ENCODE data around the gene SERP2.
A peak's percentile ranks its signal among the peaks of the same experiment; 100 is the strongest.
"Not testable (repeated sequence)": the region's sequence is repeated elsewhere in the genome, so short reads cannot be mapped to it uniquely, and the experiment has no call there.

SERP2 gene

DNA sequence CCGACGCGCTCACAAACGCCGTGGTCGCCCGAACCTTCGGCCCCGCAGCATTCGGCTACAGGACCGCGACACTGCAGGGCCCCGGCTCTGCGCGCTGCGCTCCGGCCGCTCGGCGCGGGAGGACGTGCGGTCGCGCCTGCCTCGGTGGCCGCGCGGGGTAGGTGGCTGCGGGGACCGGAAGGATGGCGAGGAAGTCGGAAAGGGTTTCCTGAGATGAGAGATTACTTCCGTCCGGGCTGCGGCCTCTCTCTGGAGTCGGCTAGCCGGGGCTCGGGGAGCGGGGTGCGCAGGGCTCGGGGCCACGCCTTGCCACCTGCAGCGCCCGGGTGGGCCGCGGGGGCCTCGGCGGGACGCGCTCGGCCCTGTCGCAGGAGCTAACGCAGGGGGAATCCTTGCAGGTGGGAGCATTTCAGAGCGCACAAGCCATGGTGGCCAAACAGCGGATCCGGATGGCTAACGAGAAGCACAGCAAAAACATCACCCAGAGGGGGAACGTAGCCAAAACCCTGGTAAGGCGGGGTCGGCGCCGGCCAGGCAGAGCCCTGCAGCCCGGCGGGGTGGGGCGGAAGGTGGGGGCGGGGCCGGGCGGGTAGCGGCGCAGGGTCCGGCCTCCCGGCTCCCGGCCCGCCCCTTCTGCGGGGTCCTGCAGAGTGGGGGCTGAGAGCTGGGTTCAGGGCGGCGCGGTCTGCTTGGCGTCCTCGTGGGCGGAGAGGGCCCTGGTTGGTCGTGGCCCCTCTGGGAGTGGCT, at the start of gene SERP2:
Gene SERP2 (plus strand): TSS at position 224 of the 747 bp plus-strand sequence. CDS start 202 bp downstream, at position 426.
- no peak for DNase-seq

DNA sequence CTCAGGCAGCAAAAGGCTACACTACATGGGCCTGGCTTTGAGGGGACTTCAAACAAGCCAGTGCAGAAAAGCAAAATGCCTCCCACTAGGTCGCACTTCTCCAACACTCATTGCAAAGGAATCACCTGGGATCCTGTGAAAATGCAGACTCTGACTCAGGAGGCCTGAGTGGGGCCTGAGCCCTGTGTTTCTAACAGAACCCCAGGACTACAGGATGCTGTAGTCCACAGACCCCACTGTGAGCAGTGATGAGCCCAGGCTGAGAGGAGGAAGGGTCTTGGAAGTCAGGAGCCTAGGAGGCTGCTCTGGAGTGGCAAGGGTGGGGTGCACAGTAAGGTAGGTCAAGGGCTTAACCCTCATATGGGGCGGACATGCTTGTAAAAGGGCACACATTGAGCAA, 46.7 kb upstream of the SERP2 start:
- no peak for DNase-seq

DNA sequence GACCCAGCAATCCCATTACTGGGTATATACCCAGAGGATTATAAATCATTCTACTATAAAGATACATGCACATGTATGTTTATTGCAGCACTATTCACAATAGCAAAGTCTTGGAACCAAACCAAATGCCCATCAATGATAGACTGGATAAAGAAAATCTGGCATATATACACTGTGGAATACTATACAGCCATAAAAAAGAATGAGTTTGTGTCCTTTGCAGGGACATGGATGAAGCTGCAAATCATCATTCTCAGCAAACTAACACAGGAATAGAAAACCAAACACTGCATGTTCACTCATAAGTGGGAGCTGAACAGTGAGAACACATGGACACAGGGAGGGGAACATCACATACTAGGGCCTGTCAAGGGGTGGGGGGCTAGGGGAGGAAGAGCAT, 44.6 kb upstream of the SERP2 start:
- not testable (repeated sequence) for DNase-seq

DNA sequence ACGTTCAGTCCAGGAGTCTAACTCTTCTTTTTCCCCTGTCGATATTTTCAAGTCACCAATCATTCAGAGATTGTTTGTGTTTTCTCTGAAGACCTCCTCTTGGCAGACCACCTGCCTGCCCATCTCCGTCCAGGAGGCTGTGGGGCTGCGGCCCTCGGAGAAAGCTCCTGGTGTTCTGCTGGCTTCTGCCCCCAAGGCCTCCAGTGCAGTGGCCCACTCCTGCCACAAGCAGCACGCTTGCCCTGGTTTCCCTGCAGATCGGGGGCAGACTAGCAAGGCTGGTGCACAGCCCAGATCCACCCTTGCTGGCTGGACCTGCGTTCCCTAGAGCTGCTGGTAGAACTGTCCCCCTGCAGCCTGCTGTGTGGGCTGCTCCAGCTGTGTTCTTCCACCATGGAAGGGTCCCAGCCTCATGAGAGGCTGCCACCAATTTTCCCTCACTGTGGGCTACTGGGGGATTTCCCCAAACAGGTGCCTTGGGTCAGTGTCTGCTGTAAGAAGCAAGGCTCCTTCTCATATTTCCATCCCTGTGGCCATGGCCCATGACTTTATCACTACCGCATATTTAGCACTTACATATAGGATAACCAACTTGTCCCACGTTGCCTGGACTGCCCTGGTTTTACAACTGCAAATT, 43.6 kb upstream of the SERP2 start:
- no peak for DNase-seq

DNA sequence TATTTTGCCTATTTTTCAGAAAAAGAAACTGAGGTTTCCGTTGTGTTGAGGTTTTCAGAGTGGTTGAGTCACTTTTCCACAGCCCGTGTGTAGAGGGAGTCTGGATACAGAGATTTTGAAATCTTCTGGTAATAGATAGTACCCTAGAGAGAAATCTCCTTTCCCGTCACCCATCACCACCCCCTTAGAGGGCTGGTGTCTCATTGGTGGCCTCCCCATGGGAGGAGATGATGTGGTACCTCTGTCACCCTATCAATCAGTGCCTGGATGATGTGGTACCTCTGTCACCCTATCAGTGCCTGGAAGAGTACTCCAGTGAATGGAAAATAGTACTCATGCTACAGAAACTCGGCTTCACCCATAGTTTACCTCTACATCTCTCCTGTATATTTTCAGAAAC, 42.2 kb upstream of the SERP2 start:
- no peak for DNase-seq

DNA sequence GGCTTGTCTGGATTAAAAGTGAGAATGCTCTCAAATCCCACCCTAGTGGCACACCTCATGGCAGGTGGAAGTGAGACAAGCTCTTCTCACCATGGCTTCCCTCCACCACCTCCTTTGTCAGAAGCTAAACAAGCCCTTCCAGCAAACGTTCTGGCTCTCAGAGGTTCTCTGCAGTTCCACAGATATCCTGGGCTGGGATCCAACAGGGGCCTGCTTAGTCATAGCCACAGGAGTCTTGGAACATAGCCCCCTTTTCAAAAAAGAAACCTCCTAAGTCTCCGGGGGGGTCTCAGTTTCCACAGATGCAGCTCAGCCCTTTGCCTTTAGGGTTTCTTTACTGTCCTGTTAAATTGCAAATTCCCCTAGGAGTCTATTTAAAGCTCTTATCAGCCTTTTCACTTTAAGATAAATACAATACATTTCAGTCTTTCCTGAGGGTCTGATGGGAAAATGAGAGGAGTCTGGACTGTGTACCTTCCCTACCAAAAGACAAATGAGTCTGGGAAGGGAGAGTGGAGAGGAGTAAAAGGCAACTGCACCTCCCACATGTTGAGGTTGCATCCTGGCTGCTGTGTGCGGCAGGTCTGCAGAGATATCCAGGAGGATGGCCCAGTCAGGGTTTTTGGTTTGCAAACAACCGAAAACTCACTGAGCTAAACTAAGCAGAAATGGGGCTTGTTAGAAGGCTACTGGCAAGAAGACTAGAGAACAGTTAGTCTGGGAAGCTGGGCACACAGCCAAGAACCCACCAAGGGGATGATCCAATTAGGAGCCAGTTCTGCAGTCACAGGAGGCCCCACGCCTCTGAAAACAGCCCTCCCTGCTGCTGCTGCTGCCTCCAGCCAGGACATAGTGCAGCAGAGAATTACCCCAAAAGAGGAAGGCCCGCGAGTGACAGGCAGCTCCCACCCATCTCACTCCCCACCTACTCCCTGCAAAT, 41.4 kb upstream of the SERP2 start:
- DNase-seq = peak; percentile 52

DNA sequence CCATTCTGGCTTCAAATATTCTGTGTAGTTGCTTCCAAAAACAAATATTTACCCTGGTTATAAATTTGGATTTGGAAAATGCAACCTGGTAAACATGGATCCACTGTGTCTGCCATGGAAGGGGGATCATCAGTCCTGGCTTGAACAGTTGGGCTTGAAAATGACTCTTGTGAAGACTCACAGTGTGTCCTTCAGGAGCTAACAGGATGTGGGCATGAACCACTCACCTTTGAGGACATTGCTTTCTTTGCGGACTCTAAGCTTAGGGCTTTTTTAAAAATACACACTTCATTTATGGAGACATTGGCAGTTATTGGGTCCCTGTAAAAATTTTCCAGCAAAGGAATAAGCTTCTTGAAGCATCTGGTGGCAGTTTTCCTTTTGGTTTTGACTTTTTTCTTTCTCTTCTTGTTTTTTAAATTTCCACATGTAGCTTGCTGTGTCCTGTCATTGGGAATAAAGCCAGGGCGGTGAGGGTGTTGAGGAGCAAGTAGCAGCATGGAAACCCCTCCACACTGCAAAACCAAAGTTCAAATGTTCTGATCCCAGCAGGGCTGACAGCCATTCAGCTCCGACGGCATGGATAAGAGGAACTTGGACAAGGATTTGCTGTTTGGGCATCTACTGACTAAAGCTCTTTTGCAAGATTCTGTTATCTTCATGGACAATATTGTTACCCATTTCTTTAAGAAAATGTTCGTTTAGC, 39.5 kb upstream of the SERP2 start:
- no peak for DNase-seq

DNA sequence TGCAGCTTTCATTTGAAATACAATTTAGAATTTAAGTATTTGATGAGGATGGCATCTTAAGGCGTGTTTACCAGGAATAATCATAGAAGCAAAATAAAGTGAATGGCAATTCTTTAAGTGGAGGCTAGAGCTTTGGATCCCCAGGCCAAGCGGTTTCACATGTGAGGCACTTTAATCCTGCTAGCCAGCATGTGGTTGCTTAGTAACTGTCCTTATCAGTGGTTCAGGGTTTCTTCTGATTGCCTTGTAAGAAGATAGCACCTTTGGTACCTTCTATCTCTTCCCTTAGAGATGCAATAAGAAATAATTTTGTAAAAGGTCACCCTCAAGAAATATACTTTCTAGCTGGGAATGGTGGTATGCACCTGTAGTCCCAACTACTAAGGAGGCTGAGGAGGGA, 38.9 kb upstream of the SERP2 start:
- no peak for DNase-seq

DNA sequence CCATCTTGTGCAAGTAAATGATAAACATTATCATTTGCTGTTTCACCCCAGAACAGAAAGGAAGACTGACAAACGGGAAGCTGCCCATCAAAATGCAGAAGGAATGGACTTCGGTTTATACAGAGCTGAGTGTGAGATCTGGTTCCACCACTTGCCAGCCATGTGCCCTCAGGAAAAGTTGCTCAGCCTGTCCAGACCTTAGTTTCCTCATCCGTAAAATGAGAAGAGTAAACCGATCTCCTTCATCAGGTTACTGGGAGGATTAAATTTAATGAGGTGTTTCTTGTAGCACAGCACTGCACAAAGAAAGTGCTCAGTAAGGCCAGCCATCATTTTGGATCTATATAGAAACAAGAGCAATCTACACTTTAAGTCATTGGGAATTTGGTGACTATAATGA, 36.7 kb upstream of the SERP2 start:
- no peak for DNase-seq

DNA sequence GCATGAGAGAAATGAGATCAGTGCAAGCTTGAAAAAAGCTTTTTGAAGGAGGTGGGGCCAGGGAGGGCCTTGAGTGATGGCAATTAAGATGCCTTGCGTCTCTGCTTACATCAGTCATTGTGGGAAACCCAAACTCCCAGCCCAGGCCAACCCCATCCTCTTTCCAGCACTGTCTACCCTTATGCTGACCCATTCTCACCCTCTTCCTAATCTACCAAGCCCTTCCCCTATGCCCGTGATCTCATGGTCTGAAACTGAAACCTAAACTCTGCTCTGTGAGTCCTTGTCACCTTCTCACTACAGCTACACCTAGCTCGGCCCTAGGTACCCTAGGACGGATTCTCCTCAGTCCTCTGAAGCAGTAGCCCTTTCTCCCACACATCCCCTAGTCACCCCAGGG, 36.0 kb upstream of the SERP2 start:
- no peak for DNase-seq

DNA sequence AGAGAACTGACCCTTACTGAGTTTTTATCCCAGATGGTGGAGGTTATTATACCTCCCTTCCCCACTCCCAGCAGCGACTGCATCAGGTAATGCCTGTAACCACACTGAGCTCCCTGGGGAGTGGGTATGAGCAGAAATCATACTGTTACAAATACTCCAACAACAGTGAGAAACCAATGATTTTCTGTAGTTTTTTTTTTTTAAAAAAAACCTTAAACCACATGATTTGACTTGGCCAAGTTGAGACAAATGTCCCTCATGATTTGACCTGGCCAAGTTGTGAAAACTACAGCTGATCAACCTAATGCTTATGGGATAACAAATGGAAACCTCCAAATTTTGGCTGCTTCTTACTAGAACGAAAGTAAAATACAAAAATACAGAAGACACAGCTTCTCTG, 33.1 kb upstream of the SERP2 start:
- no peak for DNase-seq

DNA sequence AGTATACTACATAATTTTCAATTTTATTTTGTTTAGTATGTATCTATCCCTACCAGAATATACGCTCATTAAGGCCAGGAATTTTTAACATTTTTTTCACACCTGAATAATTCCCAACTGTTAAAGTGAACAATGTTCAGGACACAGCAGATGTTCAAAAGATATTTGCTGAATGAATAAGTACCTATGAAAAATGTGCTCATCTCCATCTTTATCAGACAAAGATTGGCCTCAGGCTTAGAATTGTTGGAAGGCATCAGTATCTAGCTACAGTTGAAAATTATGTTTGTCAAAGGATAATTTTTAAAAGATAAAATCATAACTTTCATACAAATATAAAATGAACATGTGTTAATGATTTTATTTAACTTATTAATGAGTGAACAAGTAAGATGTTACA, 30.9 kb upstream of the SERP2 start:
- DNase-seq = no peak

DNA sequence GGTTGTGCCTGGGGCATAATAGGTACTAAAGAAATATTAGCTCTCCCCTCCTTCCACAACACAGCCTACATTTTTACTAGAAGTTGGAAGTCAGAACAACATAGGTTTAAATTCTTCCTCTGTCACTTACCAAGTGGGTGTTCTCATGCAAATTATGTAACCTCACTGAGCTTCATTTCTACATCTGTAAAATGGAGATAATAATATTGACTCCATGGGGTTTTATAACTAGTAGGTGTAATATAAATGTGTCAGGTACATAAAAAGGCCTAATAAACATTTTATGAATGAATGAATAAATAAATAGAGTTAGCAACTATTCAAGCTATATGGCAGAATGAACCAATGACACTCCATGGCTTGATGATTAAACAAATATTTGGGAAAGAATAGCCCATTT, 27.1 kb upstream of the SERP2 start:
- DNase-seq = no peak

DNA sequence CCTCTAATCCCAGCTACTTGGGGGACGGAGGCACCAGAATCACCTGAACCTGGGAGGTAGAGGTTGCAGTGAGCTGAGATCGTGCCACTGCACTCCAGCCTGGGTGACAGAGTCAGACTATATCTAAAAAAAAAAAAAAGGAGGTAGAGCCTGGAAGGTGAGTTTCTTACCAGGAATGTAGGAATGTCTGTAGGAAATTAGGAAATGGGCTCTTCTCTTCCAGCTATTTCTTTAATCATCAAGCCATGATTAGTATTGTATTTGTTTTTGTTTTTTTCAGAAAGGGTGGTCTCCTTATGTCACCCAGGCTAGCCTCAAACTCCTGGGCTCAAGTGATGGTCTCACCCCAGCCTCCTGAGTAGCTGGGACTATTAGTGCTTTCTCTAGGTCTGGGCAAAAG, 26.3 kb upstream of the SERP2 start:
- no peak for DNase-seq

DNA sequence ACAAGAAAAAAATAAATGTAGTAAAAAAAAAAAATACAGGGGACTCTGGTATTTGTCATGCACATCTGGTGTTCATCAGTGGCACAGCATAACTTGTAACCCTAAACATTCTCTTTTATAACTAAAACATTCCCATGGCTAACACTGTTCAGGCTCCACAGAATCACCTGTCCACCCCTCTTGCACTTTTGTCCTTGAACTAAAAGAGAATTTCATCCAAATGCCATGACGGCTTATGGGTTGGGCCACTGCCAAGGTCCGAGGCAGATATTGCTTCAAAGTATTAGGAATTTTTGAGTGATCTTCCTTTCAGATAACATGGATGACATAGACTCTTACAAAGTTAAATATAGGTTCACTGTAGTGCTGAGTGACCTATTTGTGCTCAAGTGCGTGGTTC, 25.7 kb upstream of the SERP2 start:
- DNase-seq = no peak

DNA sequence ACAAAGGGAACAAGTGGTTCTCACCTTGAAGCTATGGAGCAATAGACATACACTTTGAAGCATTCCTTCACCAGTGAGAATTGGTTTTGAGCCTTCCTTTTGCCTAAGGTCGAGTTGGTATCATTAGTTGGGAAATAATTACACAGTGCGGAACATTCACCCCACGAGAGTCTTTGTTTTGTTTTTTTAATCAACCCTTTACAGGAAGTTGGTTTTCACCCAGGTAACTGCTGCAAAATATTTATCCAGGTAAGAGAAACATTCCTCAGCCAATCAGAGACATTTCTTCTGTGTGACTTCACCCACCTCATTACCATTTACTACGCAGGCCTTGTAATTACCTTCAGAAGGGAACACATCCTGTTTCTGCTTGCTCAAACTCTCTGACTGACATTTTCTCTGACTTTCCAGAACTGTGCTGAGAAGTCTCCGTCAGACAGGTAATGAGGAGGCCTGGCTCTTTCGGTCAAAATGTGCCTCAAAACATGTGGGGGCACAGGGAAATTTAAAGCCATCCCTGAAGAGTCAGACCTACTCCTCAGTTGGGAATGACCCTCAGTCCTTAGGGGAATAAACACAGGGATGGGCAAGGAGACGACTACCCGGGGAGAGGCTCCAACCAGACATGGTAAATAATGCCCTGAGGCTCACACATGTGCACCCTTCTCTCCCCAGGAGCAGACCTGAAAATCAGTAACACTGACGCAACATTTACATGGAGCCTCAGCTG, 22.7 kb upstream of the SERP2 start:
- no peak for DNase-seq

DNA sequence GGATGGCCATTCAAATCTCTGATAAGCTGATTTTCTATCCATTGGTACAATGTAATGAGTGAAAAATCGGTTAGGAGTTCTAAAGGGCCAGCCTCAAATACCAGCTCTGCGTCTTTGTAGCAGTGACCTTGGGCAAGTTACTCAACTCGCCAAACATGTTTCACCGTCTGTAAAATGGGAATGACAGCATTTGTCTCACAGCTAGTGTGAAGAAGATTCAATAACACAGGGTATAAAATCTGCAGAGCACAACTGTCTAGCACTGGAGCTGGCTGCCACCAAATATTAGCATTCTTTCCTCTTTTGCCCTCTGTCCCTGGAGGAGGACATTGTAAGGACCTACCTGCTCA, 22.1 kb upstream of the SERP2 start:
- DNase-seq = no peak

DNA sequence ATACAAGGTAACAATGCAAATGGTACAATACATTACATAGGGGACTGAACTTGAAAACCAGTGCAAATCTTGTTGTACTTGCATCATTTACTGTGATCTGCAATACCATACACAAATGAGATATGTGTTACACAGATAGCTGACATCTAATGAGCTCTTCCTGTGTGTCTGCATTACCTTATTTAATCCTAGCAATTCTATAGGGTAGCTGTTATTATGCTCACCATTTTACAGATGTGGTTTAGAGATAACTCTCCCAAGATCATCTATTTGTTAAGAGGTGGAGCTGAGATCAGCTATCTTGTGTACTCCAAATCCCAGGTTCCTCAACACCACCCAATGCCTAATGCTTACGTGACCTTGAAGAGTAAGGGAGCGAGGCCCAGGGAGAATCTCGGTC, 21.4 kb upstream of the SERP2 start:
- no peak for DNase-seq

DNA sequence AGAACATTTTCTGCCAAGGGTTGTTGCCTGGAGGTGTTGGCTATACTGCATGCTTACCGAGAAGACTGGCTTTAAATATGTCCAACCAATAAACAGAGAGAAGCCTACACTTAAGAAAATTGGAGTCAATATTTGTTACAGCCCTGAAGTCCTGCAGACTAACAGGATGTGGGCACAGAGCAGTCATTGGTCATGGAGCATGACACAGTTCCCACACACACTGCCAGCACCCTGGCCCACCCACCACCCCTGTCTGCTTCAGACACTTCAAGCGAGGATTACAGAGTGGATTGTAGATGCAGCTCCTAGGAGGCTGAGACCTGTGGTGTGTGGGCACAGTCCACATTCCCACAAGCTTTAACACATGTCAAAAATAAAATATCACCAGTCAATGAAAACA, 21.0 kb upstream of the SERP2 start:
- DNase-seq = no peak

DNA sequence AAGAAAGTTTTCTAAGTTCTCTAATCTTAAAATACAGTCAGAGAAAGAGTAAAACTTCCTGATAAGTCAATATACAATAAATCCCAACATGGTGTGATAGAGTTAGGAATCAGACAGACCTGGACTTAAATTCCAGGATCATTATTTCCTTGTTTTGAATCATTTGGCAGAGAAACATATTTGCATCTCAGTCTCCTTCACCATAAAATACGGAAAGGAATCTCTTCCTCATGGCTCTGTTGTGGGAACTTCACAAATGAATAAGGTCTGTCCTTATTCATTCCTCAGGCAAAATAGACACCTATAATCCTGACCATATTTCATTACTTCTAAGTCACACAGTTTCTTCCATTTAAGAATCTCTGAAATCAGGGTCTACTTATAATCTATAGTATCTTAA, 19.3 kb upstream of the SERP2 start:
- DNase-seq = no peak

DNA sequence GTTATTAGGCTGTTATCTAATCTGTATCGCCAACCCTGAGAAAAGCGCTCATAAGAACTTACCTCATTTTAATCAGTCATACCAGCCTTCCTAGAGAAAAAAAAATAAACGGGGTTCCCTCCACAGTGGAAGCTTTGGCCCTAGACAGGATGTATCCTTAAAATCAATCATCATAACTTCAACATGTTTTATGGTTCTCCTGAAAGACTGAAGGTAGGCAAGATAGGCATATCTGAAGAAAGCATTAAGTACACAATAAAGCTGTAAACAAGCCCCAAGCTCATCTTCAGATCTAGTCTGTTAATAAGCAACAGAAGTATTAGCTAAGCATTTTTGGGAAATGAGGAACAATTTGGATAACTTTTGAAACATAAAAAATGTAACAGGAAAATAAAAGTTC, 18.7 kb upstream of the SERP2 start:
- DNase-seq = no peak

DNA sequence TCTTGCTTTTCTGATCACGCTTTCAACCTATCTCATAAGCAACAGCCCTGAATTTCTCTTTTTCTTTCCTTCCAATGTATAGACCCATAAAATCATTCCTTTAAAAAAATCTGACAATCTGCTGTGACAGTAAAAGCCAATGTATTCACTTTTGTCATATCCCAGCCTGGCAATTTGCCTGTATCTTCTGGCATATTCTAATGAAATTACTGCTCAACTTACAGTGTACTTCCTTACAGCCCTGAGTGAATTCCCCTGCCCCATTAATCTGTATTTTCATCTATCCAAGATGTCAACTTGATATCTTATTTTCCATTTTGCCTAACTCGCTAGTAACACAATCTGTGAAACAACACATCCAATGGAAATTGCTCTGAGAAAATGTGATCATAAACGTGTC, 18.0 kb upstream of the SERP2 start:
- DNase-seq = no peak

DNA sequence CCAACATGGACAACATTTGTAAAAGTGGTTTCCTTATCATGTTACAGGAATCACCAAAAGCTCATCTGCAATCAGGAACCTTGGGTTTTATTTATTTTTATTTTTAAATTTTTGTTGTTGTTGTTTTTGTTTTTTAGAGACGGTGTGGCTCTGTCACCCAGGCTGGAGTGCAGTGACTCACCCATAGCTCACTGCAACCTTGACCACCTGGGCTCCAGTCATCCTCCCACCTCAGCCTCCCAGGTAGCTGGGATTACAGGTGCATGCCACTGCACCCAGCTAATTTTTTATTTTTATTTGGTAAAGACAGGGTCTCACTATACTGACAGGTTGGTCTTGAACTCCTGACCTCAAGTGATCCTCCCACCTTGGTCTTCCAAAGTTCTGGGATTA, 13.6 kb upstream of the SERP2 start:
- DNase-seq = no peak

All from GDM1 (cell line).